Stimulated activated effector memory CD8-positive, alpha-beta T cell treated with anti-CD3 and anti-CD28 coated beads, Interleukin-12 subunit alpha, Interleukin-12 subunit beta, amount 100 ng/mL, for 72 hours (primary cell): ENCODE results near the gene SENP6.

Experiments used
- ATAC-seq: fragments of 150-1000 bp; cut with Tn5 transposase; 2 replicates; pipeline ENCODE4 v1.10.0; 2021
- DNase-seq, 2 donors: peaks; one replicate each; pipeline ENCODE4 v3.0.0; 2021 to 2022; ENCODE audit warnings: low spot score in 2 of 2
- H3K27ac Mint-ChIP-seq: one replicate; pipeline ENCODE4 v1.8.0; 2022; ENCODE audit warnings: mild to moderate bottlenecking, mixed read lengths
- H3K36me3 Mint-ChIP-seq: one replicate; pipeline ENCODE4 v1.8.0; 2022; ENCODE audit warnings: mild to moderate bottlenecking, mixed read lengths
- H3K4me1 Mint-ChIP-seq: one replicate; pipeline ENCODE4 v1.8.0; 2022; ENCODE audit warnings: mixed read lengths
- H3K4me3 Mint-ChIP-seq: one replicate; pipeline ENCODE4 v1.8.0; 2022; ENCODE audit warnings: mild to moderate bottlenecking, mixed read lengths
- H3K9me3 Mint-ChIP-seq: one replicate; pipeline ENCODE4 v1.8.0; 2022; ENCODE audit warnings: mixed read lengths

Gene SENP6

DNA sequence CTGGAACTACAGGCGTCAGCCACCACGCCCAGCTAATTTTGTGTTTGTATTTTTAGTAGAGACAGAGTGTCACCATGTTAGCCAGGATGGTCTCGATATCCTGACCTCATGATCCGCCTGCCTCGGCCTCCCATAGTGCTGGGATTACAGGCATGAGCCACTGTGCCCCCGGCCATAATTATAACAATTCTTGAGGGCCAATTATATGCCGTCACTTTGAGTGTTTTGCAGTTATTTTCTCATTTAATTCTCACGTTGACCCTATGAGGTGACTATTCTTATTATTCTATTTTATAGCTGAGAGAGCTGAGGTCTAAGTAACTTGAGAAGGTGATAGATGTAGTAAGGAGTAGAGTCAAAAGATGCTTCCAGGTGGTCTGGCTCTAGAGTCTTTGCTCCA, 160.4 kb downstream of the SENP6 start:
- Mint-ChIP-seq H3K4me1 (peaks cover 4% of the 10 kb centered on the region), H3K36me3 (no peaks in the 10 kb centered on the region), H3K9me3 (no peaks in the 10 kb centered on the region), H3K4me3 (no peak overlapping the region), H3K27ac (no peak overlapping the region)
- DNase-seq, result no peak
- ATAC-seq, result no peak

- no peak for ATAC-seq
- Mint-ChIP-seq H3K4me1 (no peaks in the 10 kb centered on the region), H3K9me3 (no peaks in the 10 kb centered on the region), H3K4me3 (no peak overlapping the region), H3K27ac (no peak overlapping the region), H3K36me3 (no peaks in the 10 kb centered on the region)
- no peak for DNase-seq
These were observed 164.7 kb downstream of the SENP6 start for GRCh38 chr6:75766387-75766786.
